ENCODE measurements around the gene LMTK3.

DNA sequence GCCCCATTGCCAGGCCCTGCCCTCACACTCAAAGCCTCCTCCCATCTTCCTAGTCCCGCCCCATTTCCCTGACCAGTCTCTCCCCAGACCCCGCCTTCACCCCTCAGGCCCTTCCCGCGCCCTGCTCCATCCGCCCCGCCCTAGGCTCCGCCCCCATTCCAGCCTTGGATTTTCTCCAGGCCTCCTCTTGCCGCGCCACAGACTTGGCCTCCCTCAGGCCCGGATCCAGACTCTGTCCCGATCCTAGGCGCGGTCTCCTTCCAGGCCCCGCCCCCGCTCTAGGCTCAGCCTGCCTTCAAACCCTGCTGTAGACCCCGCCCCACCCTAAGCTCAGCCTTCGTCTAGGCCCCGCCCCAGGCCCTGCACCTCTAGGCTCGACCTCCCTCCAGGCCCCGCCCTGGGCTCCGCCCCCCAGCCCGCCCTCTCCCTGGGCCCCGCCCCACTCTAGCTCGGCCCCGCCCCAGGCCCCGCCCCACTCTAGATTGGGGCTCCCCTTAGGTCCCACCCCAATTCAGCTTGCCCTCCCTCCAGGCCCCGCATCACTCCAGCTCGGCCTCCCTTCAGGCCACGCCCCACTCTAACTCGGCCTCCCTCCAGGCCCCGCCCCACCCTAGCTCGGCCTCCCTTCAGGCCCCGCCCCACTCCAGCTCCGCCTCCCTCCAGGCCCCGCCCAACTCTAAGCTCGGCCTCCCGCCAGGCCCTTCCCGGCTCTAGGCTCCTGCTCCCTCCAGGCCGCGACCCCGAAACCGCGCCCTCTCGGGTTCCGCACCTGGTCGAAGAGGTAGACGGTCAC, 18.5 kb downstream of the LMTK3 start:
- TF ChIP-seq, protein P1, sequence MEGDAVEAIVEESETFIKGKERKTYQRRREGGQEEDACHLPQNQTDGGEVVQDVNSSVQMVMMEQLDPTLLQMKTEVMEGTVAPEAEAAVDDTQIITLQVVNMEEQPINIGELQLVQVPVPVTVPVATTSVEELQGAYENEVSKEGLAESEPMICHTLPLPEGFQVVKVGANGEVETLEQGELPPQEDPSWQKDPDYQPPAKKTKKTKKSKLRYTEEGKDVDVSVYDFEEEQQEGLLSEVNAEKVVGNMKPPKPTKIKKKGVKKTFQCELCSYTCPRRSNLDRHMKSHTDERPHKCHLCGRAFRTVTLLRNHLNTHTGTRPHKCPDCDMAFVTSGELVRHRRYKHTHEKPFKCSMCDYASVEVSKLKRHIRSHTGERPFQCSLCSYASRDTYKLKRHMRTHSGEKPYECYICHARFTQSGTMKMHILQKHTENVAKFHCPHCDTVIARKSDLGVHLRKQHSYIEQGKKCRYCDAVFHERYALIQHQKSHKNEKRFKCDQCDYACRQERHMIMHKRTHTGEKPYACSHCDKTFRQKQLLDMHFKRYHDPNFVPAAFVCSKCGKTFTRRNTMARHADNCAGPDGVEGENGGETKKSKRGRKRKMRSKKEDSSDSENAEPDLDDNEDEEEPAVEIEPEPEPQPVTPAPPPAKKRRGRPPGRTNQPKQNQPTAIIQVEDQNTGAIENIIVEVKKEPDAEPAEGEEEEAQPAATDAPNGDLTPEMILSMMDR (optimal IDR thresholded peaks at IDR 0.05 in 1 of 3, IDR thresholded peaks at IDR 0.05 in 1 of 3, conservative IDR thresholded peaks at IDR 0.05 in 1 of 3; ENCODE audit: extremely low read depth in 1 of 3, insufficient read depth in 2 of 3, low read length in 3 of 3): no peak
- no peak for TF ChIP-seq EZH2 (IDR thresholded peaks at IDR 0.05; ENCODE audit: low read length)

All from keratinocyte (primary cell).